ENCODE results near the gene CDKN2B. TPM values are rescaled to one million over a fixed set of nuclear protein-coding genes. Genes with fewer than 3 reads are reported as not detected.

CDKN2B gene
- total RNA-seq, 1 experiment from 2014 or later, result 32.2 TPM

GRCh38 chr9:22055090-22055489 is 46.0 kb upstream of the CDKN2B start:
- Histone ChIP-seq H3K36me3 (ENCODE audit: low read depth, low read length) (no peaks in the 10 kb centered on the region), H3K4me2 (ENCODE audit: low read length) (peak overlapping the region; percentile 64), H3K4me3 (ENCODE audit: low read length) (no peak overlapping the region), H3K27ac (ENCODE audit: low read length) (peak overlapping the region; percentile 78), H2AFZ (ENCODE audit: low read length) (no peak overlapping the region), H3K4me1 (ENCODE audit: insufficient read depth, low read length) (peaks cover 46% of the 10 kb centered on the region), H3K9ac (ENCODE audit: low read length) (peak overlapping the region; percentile 30), H4K20me1 (ENCODE audit: low read length) (no peaks in the 10 kb centered on the region), H3K79me2 (ENCODE audit: low read length) (no peaks in the 10 kb centered on the region), H3K9me2 (replicated peaks; ENCODE audit: low read length) (no peaks in the 10 kb centered on the region), H3F3A (ENCODE audit: low read length, unreplicated experiment) (no peaks in the 10 kb centered on the region), H3K9me3 (ENCODE audit: low read length) (no peaks in the 10 kb centered on the region), H3K27me3 (ENCODE audit: low read length) (no peaks in the 10 kb centered on the region)
- ATAC-seq (no peak), DNase-seq (peak; percentile 59)
- intact Hi-C loops (cut with micrococcal nuclease), result loop anchor here (2.0 kb wide), 1 partner anchor 160 kb away; no protein-coding TSS in a partner anchor
- CTCF ChIA-PET, result no interaction called here
- no TSS peak for BruUV-seq (replicated peaks)
- TF ChIP-seq EZH2 (IDR thresholded peaks at IDR 0.05; ENCODE audit: low read length, unreplicated experiment), result no peak
- no peak for TF ChIP-seq EZH2phosphoT487 (IDR thresholded peaks at IDR 0.05; ENCODE audit: borderline replicate concordance, low read length)
- no peak for TF ChIP-seq CTCF (conservative IDR thresholded peaks at IDR 0.05; ENCODE audit: low read depth, low read length)
- POLR2A ChIA-PET (ENCODE audit: unreplicated experiment), result no interaction called here

DNA sequence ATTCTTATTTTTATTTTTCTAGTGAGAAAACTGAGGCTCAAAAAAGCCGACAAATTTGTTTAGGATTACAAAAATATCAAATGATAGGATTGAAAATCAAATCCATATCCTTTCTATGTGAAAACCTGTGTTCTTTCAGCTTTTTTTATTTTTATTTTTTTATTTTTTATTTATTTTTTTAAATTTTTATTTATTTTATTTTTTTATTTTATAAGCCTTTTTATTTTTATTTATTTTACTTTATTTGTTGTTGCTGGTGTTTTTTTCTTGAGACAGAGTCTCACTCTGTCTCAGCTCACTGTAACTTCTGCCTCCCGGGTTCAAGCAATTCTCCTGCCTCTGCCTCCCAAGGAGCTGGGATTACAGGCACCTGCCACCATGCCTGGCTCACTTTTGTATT is 45.4 kb upstream of the CDKN2B start:
- BruUV-seq (replicated peaks), result no TSS peak
- intact Hi-C loops (cut with micrococcal nuclease), result loop anchor here (2.0 to 5.0 kb wide), 2 partner anchors 48 to 160 kb away; no protein-coding TSS in a partner anchor
- H3K9me2 ChIP-seq (replicated peaks; ENCODE audit: low read length), result no peaks in the 10 kb centered on the region
- H3K9ac ChIP-seq (ENCODE audit: low read length), result peak overlapping the region; percentile 91; the same call in 1 of the 2 replicates
- no peaks in the 10 kb centered on the region for H3K79me2 ChIP-seq (ENCODE audit: low read length)
- H3K27ac ChIP-seq (ENCODE audit: low read length), result peak overlapping the region; percentile 100
- ChIA-PET CTCF (no interaction called here), POLR2A (ENCODE audit: unreplicated experiment) (no interaction called here)
- H3K4me1 ChIP-seq (ENCODE audit: insufficient read depth, low read length), result peaks cover 50% of the 10 kb centered on the region
- TF ChIP-seq EZH2phosphoT487 (IDR thresholded peaks at IDR 0.05; ENCODE audit: borderline replicate concordance, low read length), result no peak
- no peak for TF ChIP-seq CTCF (conservative IDR thresholded peaks at IDR 0.05; ENCODE audit: low read depth, low read length)
- TF ChIP-seq EZH2 (IDR thresholded peaks at IDR 0.05; ENCODE audit: low read length, unreplicated experiment), result no peak
- no peaks in the 10 kb centered on the region for H4K20me1 ChIP-seq (ENCODE audit: low read length)
- H3K4me3 ChIP-seq (ENCODE audit: low read length), result no peak overlapping the region
- ATAC-seq (no peak), DNase-seq (no peak)
- H3K9me3 ChIP-seq (ENCODE audit: low read length), result no peaks in the 10 kb centered on the region
- no peaks in the 10 kb centered on the region for H3K36me3 ChIP-seq (ENCODE audit: low read depth, low read length)
- H3K27me3 ChIP-seq (ENCODE audit: low read length), result no peaks in the 10 kb centered on the region
- no peak overlapping the region for H3K4me2 ChIP-seq (ENCODE audit: low read length)
- no peaks in the 10 kb centered on the region for H3F3A ChIP-seq (ENCODE audit: low read length, unreplicated experiment)
- no peak overlapping the region for H2AFZ ChIP-seq (ENCODE audit: low read length)

DNA sequence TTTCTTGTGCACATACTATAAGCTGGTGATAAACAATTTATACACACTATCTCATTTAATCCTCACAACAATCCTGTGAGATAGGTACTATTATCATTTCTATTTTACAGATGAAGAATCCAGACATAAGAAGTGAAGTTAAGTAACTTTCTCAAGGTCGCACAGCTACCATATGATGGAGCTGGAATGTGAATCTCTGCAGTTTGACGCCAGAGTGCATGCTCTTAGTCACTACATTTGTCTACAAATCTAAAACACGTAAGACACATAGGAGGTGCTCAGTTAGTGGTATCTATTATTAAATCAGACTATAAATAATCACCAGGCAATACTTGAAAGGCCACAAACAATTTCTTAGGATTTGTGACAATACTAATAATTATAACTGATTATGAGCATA is 45.0 kb upstream of the CDKN2B start:
- ATAC-seq (no peak), DNase-seq (no peak)
- intact Hi-C loops (cut with micrococcal nuclease), result loop anchor here (2.0 to 5.0 kb wide), 2 partner anchors 48 to 161 kb away; no protein-coding TSS in a partner anchor
- Histone ChIP-seq H3K9me2 (replicated peaks; ENCODE audit: low read length) (no peaks in the 10 kb centered on the region), H3K9me3 (ENCODE audit: low read length) (no peaks in the 10 kb centered on the region), H3F3A (ENCODE audit: low read length, unreplicated experiment) (no peaks in the 10 kb centered on the region), H4K20me1 (ENCODE audit: low read length) (no peaks in the 10 kb centered on the region), H2AFZ (ENCODE audit: low read length) (no peak overlapping the region), H3K27ac (ENCODE audit: low read length) (peak overlapping the region; percentile 100), H3K4me2 (ENCODE audit: low read length) (no peak overlapping the region), H3K79me2 (ENCODE audit: low read length) (no peaks in the 10 kb centered on the region), H3K4me1 (ENCODE audit: insufficient read depth, low read length) (peaks cover 55% of the 10 kb centered on the region), H3K9ac (ENCODE audit: low read length) (peak overlapping the region; percentile 91), H3K4me3 (ENCODE audit: low read length) (no peak overlapping the region), H3K27me3 (ENCODE audit: low read length) (no peaks in the 10 kb centered on the region), H3K36me3 (ENCODE audit: low read depth, low read length) (no peaks in the 10 kb centered on the region)
- ChIA-PET POLR2A (ENCODE audit: unreplicated experiment) (no interaction called here), CTCF (no interaction called here)
- no TSS peak for BruUV-seq (replicated peaks)
- no peak for TF ChIP-seq CTCF (conservative IDR thresholded peaks at IDR 0.05; ENCODE audit: low read depth, low read length)
- TF ChIP-seq EZH2 (IDR thresholded peaks at IDR 0.05; ENCODE audit: low read length, unreplicated experiment), result no peak
- TF ChIP-seq EZH2phosphoT487 (IDR thresholded peaks at IDR 0.05; ENCODE audit: borderline replicate concordance, low read length), result no peak

Data from PC-3 (cell line).